ENCODE data around the gene APOBR.
A peak's percentile ranks its signal among the peaks of the same experiment; 100 is the strongest.
"Not testable (repeated sequence)": the region's sequence is repeated elsewhere in the genome, so short reads cannot be mapped to it uniquely, and the experiment has no call there.

Gene APOBR

DNA sequence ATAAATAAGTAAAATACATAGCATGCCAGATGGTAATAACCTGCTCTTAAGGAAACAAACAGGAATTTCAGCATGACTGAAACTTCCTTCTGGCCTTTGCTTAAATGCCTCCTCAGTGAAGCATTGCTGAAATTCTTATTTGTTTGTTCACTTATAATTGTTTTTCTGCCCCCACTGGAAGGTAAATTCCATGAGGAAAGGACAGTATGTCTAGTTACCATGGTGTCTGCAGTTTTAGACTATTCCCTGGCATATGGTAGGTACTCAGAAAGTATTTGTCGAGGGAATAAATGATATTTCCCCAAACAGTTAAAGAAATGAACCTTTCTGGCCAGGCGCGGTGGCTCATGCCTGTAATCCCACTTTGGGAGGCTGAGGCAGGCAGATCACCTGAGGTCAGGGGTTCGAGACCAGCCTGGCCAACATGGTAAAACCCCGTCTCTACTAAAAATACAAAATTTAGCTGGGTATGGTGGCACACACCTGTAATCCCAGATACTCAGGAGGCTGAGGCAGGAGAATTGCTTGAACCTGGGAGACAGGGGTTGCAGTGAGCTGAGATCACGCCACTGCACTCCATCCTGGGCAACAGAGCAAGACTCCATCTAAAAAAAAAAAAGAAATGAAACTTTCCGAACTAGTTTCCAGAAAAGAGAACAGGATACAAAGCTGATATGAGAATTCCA, 32.8 kb downstream of the APOBR start:
- not testable (repeated sequence) for H3K9me3 Mint-ChIP-seq; H3K27ac Mint-ChIP-seq; H3K4me1 Mint-ChIP-seq (ENCODE audit: low read depth); H3K27me3 Mint-ChIP-seq (ENCODE audit: low read depth); H3K36me3 Mint-ChIP-seq (ENCODE audit: low read depth); DNase-seq (ENCODE audit: low spot score); H3K4me3 Mint-ChIP-seq

DNA sequence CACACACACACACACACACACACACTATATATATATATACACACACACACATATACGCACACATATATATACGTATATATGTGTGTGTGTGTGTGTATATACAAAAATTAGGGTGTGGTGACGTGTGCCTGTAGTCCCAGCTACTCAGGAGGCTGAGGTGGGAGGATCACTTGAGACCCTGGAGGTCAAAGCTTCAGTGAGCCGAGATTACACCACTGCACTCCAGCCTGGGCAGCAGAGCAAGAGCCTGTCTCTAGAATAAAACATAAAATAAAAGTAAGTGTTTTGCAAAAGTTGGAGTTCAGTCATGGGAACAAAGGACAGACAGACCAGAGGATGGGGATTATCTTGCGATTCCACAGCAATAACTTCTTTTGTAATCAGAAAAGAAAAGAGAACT, 33.5 kb downstream of the APOBR start:
- Mint-ChIP-seq H3K27ac (no peak overlapping the region), H3K27me3 (ENCODE audit: low read depth) (peaks cover 3% of the 10 kb centered on the region), H3K36me3 (ENCODE audit: low read depth) (no peaks in the 10 kb centered on the region), H3K4me3 (no peak overlapping the region), H3K4me1 (ENCODE audit: low read depth) (peaks cover 3% of the 10 kb centered on the region), H3K9me3 (no peaks in the 10 kb centered on the region)
- DNase-seq (ENCODE audit: low spot score), result no peak

DNA sequence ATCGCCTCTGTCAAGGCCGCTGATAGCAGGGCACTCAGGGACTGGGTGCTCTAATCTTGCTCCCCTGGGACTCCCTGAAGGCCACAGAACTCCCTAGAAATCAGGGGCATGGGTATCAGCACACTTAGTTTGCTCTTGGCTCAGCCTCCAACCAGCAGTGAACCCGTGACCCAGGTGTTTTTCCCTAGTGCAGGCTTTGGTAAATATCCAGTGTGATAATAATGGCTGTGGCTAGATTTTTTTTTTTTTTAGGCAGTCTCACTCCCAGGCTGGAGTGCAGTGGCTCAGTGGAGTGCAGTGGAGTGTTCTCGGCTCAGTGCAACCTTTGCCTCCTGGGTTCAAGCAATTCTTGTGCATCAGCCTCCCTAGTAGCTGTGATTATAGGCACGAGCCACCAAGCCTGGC, 34.0 kb downstream of the APOBR start:
- H3K27me3 Mint-ChIP-seq (ENCODE audit: low read depth), result peaks cover 3% of the 10 kb centered on the region
- H3K36me3 Mint-ChIP-seq (ENCODE audit: low read depth), result no peaks in the 10 kb centered on the region
- no peak overlapping the region for H3K4me3 Mint-ChIP-seq
- H3K4me1 Mint-ChIP-seq (ENCODE audit: low read depth), result peaks cover 3% of the 10 kb centered on the region
- DNase-seq (ENCODE audit: low spot score), result no peak
- H3K27ac Mint-ChIP-seq, result no peak overlapping the region
- no peaks in the 10 kb centered on the region for H3K9me3 Mint-ChIP-seq

DNA sequence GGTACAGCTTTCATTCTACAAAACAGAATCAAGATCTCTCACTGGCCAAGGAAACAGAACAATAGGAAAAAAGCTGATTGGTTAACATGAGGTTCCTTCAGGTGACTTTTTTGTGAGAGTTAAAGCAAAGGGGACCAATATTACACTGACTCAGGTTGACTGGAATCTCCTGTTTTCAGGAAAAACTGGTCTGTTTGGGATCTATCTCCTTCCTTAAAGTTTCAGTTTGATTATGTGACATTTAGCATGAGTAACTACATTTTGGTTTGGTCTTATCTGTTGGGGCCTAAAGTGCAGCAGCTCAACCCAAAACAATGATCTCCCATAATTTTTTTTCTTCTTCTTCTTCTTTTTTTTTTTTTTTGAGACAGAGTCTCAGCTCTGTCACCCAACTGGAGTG, 34.7 kb downstream of the APOBR start:
- DNase-seq (ENCODE audit: low spot score), result no peak
- H3K36me3 Mint-ChIP-seq (ENCODE audit: low read depth), result no peaks in the 10 kb centered on the region
- H3K4me3 Mint-ChIP-seq, result no peak overlapping the region
- H3K27ac Mint-ChIP-seq, result no peak overlapping the region
- H3K4me1 Mint-ChIP-seq (ENCODE audit: low read depth), result peaks cover 4% of the 10 kb centered on the region
- no peaks in the 10 kb centered on the region for H3K9me3 Mint-ChIP-seq
- peaks cover 3% of the 10 kb centered on the region for H3K27me3 Mint-ChIP-seq (ENCODE audit: low read depth)

DNA sequence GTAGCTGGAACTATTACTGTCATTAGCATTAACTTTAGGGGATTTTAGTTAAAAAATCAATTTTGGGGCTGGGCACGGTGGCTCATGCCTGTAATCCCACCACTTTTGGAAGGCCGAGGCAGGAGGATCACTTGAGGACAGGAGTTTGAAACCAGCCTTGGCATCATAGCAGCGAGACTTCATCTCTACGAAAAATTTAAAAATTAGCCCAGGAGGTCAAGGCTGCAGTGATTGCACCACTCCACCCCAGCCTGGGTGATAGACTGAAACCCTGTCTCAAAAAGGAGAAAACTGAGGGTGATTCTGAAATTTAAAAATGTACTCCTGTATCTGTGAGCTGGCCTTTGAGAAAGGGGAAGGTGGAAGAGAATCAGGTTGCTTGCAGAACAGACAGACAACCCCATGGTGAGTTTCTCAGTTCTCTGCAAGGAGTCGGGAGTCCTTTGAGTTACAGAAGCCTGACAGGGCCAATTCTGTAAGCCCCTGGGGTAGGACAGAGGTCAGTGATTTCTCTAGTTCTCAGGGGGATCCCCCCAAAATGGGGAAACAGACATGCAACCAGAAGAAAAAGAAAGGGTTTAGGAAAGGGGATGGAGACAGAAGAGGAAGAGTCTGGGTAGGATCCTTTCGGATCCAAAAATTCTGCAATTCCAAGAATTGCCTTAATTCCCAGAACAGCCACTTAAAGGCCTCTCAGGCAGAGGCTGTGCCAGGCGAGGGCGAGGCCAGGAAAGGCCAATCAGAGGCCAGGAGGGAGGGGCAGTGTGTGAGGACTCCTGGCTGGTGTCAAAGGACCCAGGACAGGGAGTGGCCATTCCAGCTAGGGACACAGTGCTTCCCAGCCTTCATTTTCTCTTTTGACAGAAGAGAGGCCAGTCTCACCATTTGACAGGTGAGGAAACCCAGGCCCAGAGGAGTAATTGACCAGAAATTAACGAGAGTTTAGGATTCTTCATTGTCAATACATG, 37.6 kb downstream of the APOBR start:
- no peak overlapping the region for H3K27ac Mint-ChIP-seq
- H3K4me1 Mint-ChIP-seq (ENCODE audit: low read depth), result peaks cover 14% of the 10 kb centered on the region
- DNase-seq (ENCODE audit: low spot score), result no peak
- H3K27me3 Mint-ChIP-seq (ENCODE audit: low read depth), result no peaks in the 10 kb centered on the region
- H3K36me3 Mint-ChIP-seq (ENCODE audit: low read depth), result no peaks in the 10 kb centered on the region
- no peak overlapping the region for H3K4me3 Mint-ChIP-seq
- peaks cover 4% of the 10 kb centered on the region for H3K9me3 Mint-ChIP-seq

- Mint-ChIP-seq H3K4me1 (ENCODE audit: low read depth) (peaks cover 14% of the 10 kb centered on the region), H3K27ac (no peak overlapping the region), H3K9me3 (peaks cover 4% of the 10 kb centered on the region), H3K27me3 (ENCODE audit: low read depth) (no peaks in the 10 kb centered on the region), H3K36me3 (ENCODE audit: low read depth) (no peaks in the 10 kb centered on the region), H3K4me3 (no peak overlapping the region)
- DNase-seq (ENCODE audit: low spot score), result no peak
Observed at GRCh38 chr16:28532940-28533647, 38.7 kb downstream of the APOBR start.

GRCh38 chr16:28534542-28535373, 40.3 kb downstream of the APOBR start:
- Mint-ChIP-seq H3K27ac (peak overlapping the region; percentile 56), H3K36me3 (ENCODE audit: low read depth) (no peaks in the 10 kb centered on the region), H3K27me3 (ENCODE audit: low read depth) (no peaks in the 10 kb centered on the region), H3K9me3 (peaks cover 4% of the 10 kb centered on the region), H3K4me1 (ENCODE audit: low read depth) (peaks cover 14% of the 10 kb centered on the region), H3K4me3 (no peak overlapping the region)
- no peak for DNase-seq (ENCODE audit: low spot score)

GRCh38 chr16:28537076-28537475, 42.6 kb downstream of the APOBR start:
- H3K36me3 Mint-ChIP-seq (ENCODE audit: low read depth), result no peaks in the 10 kb centered on the region
- no peak overlapping the region for H3K4me3 Mint-ChIP-seq
- H3K9me3 Mint-ChIP-seq, result peaks cover 4% of the 10 kb centered on the region
- H3K27ac Mint-ChIP-seq, result no peak overlapping the region
- H3K27me3 Mint-ChIP-seq (ENCODE audit: low read depth), result no peaks in the 10 kb centered on the region
- no peak for DNase-seq (ENCODE audit: low spot score)
- peaks cover 14% of the 10 kb centered on the region for H3K4me1 Mint-ChIP-seq (ENCODE audit: low read depth)

- Mint-ChIP-seq H3K27me3 (ENCODE audit: low read depth) (no peaks in the 10 kb centered on the region), H3K27ac (no peak overlapping the region), H3K36me3 (ENCODE audit: low read depth) (no peaks in the 10 kb centered on the region), H3K4me3 (no peak overlapping the region), H3K4me1 (ENCODE audit: low read depth) (peaks cover 16% of the 10 kb centered on the region), H3K9me3 (peaks cover 4% of the 10 kb centered on the region)
- no peak for DNase-seq (ENCODE audit: low spot score)
Observed at GRCh38 chr16:28537964-28538732, 43.7 kb downstream of the APOBR start.

- DNase-seq (ENCODE audit: low spot score), result no peak
- no peaks in the 10 kb centered on the region for H3K27me3 Mint-ChIP-seq (ENCODE audit: low read depth)
- H3K4me1 Mint-ChIP-seq (ENCODE audit: low read depth), result peaks cover 16% of the 10 kb centered on the region
- no peak within 1 kb of the TSS for H3K4me3 Mint-ChIP-seq
- H3K36me3 Mint-ChIP-seq (ENCODE audit: low read depth), result no peaks in the 10 kb centered on the region
- H3K9me3 Mint-ChIP-seq, result peaks cover 4% of the 10 kb centered on the region
- H3K27ac Mint-ChIP-seq, result no peak within 1 kb of the TSS
Observed at GRCh38 chr16:28538733-28539596, 44.5 kb downstream of the APOBR start, which contains the start of gene NUPR1. Gene NUPR1, minus strand, starts transcription at chr16:28538974. Its CDS starts 67 bp downstream, at chr16:28538907.

DNA sequence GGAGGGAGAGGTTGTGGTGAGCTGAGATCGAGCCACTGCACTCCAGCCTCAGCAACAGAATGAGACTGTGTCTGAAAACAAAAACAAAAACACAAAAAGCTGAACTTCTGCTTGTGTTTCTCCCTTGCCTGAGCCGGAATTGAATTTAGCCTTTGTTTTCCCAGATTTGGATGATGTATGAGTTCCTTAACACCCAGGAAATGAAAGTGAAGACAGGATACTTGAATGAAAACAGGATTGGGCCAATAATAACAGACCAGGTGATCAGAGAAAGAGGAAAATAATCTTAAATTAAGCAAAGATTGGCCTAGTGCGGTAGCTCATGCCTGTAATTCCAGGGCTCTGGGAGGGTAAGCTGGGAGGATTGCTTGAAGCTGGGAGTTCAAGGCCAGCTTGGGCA, 45.9 kb downstream of the APOBR start:
- H3K27ac Mint-ChIP-seq, result no peak overlapping the region
- H3K4me3 Mint-ChIP-seq, result no peak overlapping the region
- no peaks in the 10 kb centered on the region for H3K9me3 Mint-ChIP-seq
- H3K27me3 Mint-ChIP-seq (ENCODE audit: low read depth), result no peaks in the 10 kb centered on the region
- H3K4me1 Mint-ChIP-seq (ENCODE audit: low read depth), result peaks cover 4% of the 10 kb centered on the region
- no peaks in the 10 kb centered on the region for H3K36me3 Mint-ChIP-seq (ENCODE audit: low read depth)
- DNase-seq (ENCODE audit: low spot score), result no peak

GRCh38 chr16:28542646-28543045, 48.2 kb downstream of the APOBR start:
- H3K27me3 Mint-ChIP-seq (ENCODE audit: low read depth), result no peaks in the 10 kb centered on the region
- no peak overlapping the region for H3K27ac Mint-ChIP-seq
- H3K4me3 Mint-ChIP-seq, result no peak overlapping the region
- H3K4me1 Mint-ChIP-seq (ENCODE audit: low read depth), result peaks cover 2% of the 10 kb centered on the region
- DNase-seq (ENCODE audit: low spot score), result no peak
- no peaks in the 10 kb centered on the region for H3K36me3 Mint-ChIP-seq (ENCODE audit: low read depth)
- H3K9me3 Mint-ChIP-seq, result no peaks in the 10 kb centered on the region
